ENCODE measurements around the gene RHOV. TPM values are rescaled to one million over a fixed set of nuclear protein-coding genes. Genes with fewer than 3 reads are reported as not detected.
A peak's percentile ranks its signal among the peaks of the same experiment; 100 is the strongest.

The RHOV gene
- polyA plus RNA-seq, 1 of the 3 experiments (the other 2 are of a cell fraction) = 0.62 TPM

DNA sequence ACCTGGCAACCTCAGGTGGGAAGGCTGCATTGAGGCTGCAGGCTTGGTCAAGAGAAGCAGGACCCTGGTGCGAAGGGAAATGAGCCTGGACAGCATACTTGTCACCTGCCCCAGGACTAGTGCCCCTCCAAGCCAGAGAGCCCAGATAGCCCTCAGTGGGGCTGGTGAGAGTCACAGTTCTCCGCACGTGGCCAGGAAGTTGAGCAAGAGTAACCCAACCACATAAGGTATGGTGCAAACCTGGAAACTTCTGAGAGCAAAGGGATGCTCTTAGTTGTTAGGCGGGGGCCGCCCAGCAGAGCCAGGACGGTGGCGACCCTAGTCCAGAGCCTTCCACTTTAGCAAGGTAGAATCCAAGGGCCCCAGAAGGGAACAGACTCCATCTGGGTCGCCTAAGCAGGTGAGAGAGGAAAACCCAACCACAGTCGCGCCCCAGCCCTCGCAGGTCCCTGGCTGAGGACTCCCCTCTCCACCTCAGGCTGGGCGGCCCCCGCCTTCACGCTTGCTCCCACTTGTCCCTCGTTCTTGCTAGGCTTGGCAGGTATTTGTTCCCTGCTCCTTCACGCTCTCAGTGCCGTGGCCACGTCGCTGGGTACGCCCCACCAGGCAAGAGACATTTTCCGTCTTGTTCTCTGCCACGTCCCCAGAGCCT is 19.1 kb upstream of the RHOV start:
- Histone ChIP-seq H3K27ac (ENCODE audit: low read depth in 2 of 2, low read length in 1 of 2) (no peak overlapping the region; a peak in 1 of 4 replicates), H3K9me3 (no peaks in the 10 kb centered on the region), H3K4me3 (ENCODE audit: low read depth in 2 of 2, low read length in 1 of 2) (no peak overlapping the region), H3K9me2 (no peaks in the 10 kb centered on the region), H3K9ac (no peak overlapping the region), H4K20me1 (ENCODE audit: insufficient read depth) (peaks cover 6% of the 10 kb centered on the region; the same call in 1 of the 2 replicates), H3K4me2 (no peak overlapping the region), H3F3A (replicated peaks; ENCODE audit: insufficient read depth) (peaks cover 11% of the 10 kb centered on the region), H3K27me3 (ENCODE audit: insufficient read depth) (no peaks in the 10 kb centered on the region), H3K4me1 (ENCODE audit: control insufficient read depth in 1 of 2, insufficient read depth in 2 of 2, low read depth in 1 of 2, low read length in 1 of 2) (peaks cover 0 to 14% of the 10 kb centered on the region in 2 experiments; a peak in 1 of 4 replicates), H3K79me2 (ENCODE audit: insufficient read depth) (peaks cover 31% of the 10 kb centered on the region), H3K36me3 (replicated peaks in 1 of 2; ENCODE audit: control insufficient read depth in 1 of 2, insufficient read depth in 2 of 2, low read length in 1 of 2) (peaks cover 8 to 12% of the 10 kb centered on the region in 2 experiments), H2AFZ (ENCODE audit: low read depth) (0 out of 2 replicates have a peak overlapping the region, but pooled peaks have one; percentile 95)
- no peak for DNase-seq
- ChIA-PET POLR2A (interaction anchor here (0.6 to 1.2 kb wide), 3 partner anchors 19 to 304 kb away, joined by 3 to 8 read pairs (median 5); partner anchors contain the start of genes RAD51 and RHOV), CTCF (interaction anchor here (0.6 to 23.8 kb wide), 20 partner anchors 8 to 722 kb away, joined by 3 to 675 read pairs (median 10); partner anchors contain the start of genes DLL4, RHOV, RPUSD2 and SPINT1)
- 91% methylated on average over 17 of the region's 22 CpGs for WGBS (ENCODE audit: low lambda C conversion rate)
- TF ChIP-seq RAD21 (IDR thresholded peaks at IDR 0.05; ENCODE audit: low read length) (no peak), TAF1 (IDR thresholded peaks at IDR 0.05; ENCODE audit: borderline replicate concordance, low read depth, low read length) (no peak), TEAD4 (IDR thresholded peaks at IDR 0.05; ENCODE audit: borderline replicate concordance, insufficient read depth) (no peak), SIN3A (IDR thresholded peaks at IDR 0.05; ENCODE audit: borderline replicate concordance, low read depth, low read length) (no peak), RFX5 (IDR thresholded peaks at IDR 0.05; ENCODE audit: low read length) (no peak), CHD2 (IDR thresholded peaks at IDR 0.05; ENCODE audit: low read length, partially characterized antibody) (no peak), JUND (IDR thresholded peaks at IDR 0.05) (no peak), ELF1 (IDR thresholded peaks at IDR 0.05) (no peak)
- TF ChIP-seq, protein P1, sequence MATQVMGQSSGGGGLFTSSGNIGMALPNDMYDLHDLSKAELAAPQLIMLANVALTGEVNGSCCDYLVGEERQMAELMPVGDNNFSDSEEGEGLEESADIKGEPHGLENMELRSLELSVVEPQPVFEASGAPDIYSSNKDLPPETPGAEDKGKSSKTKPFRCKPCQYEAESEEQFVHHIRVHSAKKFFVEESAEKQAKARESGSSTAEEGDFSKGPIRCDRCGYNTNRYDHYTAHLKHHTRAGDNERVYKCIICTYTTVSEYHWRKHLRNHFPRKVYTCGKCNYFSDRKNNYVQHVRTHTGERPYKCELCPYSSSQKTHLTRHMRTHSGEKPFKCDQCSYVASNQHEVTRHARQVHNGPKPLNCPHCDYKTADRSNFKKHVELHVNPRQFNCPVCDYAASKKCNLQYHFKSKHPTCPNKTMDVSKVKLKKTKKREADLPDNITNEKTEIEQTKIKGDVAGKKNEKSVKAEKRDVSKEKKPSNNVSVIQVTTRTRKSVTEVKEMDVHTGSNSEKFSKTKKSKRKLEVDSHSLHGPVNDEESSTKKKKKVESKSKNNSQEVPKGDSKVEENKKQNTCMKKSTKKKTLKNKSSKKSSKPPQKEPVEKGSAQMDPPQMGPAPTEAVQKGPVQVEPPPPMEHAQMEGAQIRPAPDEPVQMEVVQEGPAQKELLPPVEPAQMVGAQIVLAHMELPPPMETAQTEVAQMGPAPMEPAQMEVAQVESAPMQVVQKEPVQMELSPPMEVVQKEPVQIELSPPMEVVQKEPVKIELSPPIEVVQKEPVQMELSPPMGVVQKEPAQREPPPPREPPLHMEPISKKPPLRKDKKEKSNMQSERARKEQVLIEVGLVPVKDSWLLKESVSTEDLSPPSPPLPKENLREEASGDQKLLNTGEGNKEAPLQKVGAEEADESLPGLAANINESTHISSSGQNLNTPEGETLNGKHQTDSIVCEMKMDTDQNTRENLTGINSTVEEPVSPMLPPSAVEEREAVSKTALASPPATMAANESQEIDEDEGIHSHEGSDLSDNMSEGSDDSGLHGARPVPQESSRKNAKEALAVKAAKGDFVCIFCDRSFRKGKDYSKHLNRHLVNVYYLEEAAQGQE (IDR thresholded peaks at IDR 0.05; ENCODE audit: low read depth, low read length) = no peak

DNA sequence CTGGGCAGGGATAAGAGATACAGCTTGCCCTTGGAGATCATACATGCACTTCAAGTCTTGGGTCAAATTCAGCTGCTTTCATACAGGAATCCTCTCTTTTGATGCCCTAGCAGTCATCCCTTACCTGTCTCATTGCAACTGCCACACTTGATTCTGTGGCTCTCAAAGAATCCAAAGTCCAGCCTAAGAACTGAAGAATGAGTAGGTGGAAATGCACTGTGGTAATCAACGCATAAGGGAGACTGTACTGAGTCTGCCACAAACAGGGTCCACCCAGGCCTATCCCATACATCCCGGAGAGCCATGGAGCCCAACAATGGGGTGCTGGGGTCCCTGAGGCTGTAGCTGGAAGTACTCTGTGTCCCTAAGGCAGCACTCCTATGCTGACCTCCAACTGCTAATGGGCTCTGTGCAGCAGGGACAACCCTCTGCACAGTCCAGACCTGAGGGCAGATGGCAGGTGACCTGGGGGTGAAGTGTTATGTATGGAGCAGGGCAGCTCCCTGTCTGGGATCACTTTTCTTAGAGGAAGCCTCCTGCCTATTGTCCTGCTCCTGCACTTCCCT is 18.5 kb upstream of the RHOV start:
- Histone ChIP-seq H4K20me1 (ENCODE audit: insufficient read depth) (peaks cover 6% of the 10 kb centered on the region; the same call in 1 of the 2 replicates), H3F3A (replicated peaks; ENCODE audit: insufficient read depth) (peaks cover 10% of the 10 kb centered on the region), H3K9me2 (no peaks in the 10 kb centered on the region), H3K4me3 (ENCODE audit: low read depth in 2 of 2, low read length in 1 of 2) (no peak overlapping the region), H3K27ac (ENCODE audit: low read depth in 2 of 2, low read length in 1 of 2) (no peak overlapping the region), H3K36me3 (replicated peaks in 1 of 2; ENCODE audit: control insufficient read depth in 1 of 2, insufficient read depth in 2 of 2, low read length in 1 of 2) (peaks cover 6 to 9% of the 10 kb centered on the region in 2 experiments), H3K9me3 (no peaks in the 10 kb centered on the region), H2AFZ (ENCODE audit: low read depth) (no peak overlapping the region), H3K9ac (no peak overlapping the region), H3K4me2 (no peak overlapping the region), H3K27me3 (ENCODE audit: insufficient read depth) (no peaks in the 10 kb centered on the region), H3K4me1 (ENCODE audit: control insufficient read depth in 1 of 2, insufficient read depth in 2 of 2, low read depth in 1 of 2, low read length in 1 of 2) (peaks cover 0 to 14% of the 10 kb centered on the region in 2 experiments; a peak in 1 of 4 replicates), H3K79me2 (ENCODE audit: insufficient read depth) (peaks cover 29% of the 10 kb centered on the region)
- CTCF ChIA-PET = interaction anchor here (0.6 to 23.8 kb wide), 29 partner anchors 8 to 304 kb away, joined by 3 to 675 read pairs (median 5); partner anchors contain the start of genes DLL4, DNAJC17, RHOV and SPINT1
- WGBS (ENCODE audit: low lambda C conversion rate) = 83% methylated on average over 1 of the region's 2 CpGs
- no peak for TF ChIP-seq RXRA (IDR thresholded peaks at IDR 0.05; ENCODE audit: borderline replicate concordance, low read depth)
- TF ChIP-seq, protein P2, sequence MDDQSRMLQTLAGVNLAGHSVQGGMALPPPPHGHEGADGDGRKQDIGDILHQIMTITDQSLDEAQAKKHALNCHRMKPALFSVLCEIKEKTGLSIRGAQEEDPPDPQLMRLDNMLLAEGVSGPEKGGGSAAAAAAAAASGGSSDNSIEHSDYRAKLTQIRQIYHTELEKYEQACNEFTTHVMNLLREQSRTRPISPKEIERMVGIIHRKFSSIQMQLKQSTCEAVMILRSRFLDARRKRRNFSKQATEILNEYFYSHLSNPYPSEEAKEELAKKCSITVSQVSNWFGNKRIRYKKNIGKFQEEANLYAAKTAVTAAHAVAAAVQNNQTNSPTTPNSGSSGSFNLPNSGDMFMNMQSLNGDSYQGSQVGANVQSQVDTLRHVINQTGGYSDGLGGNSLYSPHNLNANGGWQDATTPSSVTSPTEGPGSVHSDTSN (IDR thresholded peaks at IDR 0.05) = no peak
- no peak for TF ChIP-seq ELF1 (IDR thresholded peaks at IDR 0.05)
- TF ChIP-seq, protein P3, sequence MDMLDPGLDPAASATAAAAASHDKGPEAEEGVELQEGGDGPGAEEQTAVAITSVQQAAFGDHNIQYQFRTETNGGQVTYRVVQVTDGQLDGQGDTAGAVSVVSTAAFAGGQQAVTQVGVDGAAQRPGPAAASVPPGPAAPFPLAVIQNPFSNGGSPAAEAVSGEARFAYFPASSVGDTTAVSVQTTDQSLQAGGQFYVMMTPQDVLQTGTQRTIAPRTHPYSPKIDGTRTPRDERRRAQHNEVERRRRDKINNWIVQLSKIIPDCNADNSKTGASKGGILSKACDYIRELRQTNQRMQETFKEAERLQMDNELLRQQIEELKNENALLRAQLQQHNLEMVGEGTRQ (IDR thresholded peaks at IDR 0.05; ENCODE audit: borderline replicate concordance, low read depth, low read length) = no peak
- no peak for TF ChIP-seq SMC3 (IDR thresholded peaks at IDR 0.05; ENCODE audit: low read depth, low read length)
- POLR2A ChIA-PET = interaction anchor here (1.1 to 1.4 kb wide), 2 partner anchors 19 to 34 kb away, joined by 7 to 12 read pairs; partner anchors contain the start of gene RHOV
- DNase-seq = no peak

Data from SK-N-SH (cell line).